HL-60 (cell line): ENCODE results near the gene RRH.

Experiments used
- DNase-seq, 2 experiments: peaks; one replicate each; pipeline ENCODE4 v3.0.0-alpha.2; 2010 to 2020; ENCODE audit warnings: low read depth in 1 of 2, low spot score in 1 of 2
- H3K27ac ChIP-seq: fragments of 250-450 bp; sonication (Bioruptor Pico); replicated peaks from 2 replicates; pipeline ENCODE4 v1.5.1; 2020; ENCODE audit warnings: mild to moderate bottlenecking, moderate library complexity
- H3K27me3 ChIP-seq: fragments of 250-450 bp; sonication (Bioruptor Pico); 2 replicates; pipeline ENCODE4 v1.5.1; 2021; ENCODE audit warnings: mild to moderate bottlenecking, moderate library complexity; ENCODE audit not compliant: insufficient read depth, poor library complexity, severe bottlenecking
- H3K4me3 ChIP-seq: replicated peaks from 2 replicates; pipeline ENCODE4 v1.5.1; 2011; ENCODE audit warnings: mild to moderate bottlenecking, control low read depth, low read length; ENCODE audit not compliant: insufficient read depth
- GABPA ChIP-seq: IDR thresholded peaks from 2 replicates; pipeline ENCODE4 v1.6.1; 2012; ENCODE audit warnings: low read depth
- POLR2AphosphoS5 ChIP-seq: IDR thresholded peaks from 2 replicates; pipeline ENCODE4 v1.6.1; 2012; ENCODE audit warnings: low read depth
- SPI1 ChIP-seq: IDR thresholded peaks from 2 replicates; pipeline ENCODE4 v1.6.1; 2012; ENCODE audit warnings: low read depth, mild to moderate bottlenecking, borderline replicate concordance
- TF ChIP-seq, protein P1 (sequence below): IDR thresholded peaks from one replicate; pipeline ENCODE4 v1.5.1; 2011; ENCODE audit warnings: low read length, control low read depth, inconsistent platforms; ENCODE audit not compliant: insufficient read depth
- TF ChIP-seq, protein P2 (sequence below): IDR thresholded peaks from 2 replicates; pipeline ENCODE4 v1.6.1; 2012; ENCODE audit warnings: low read depth; ENCODE audit not compliant: insufficient replicate concordance

RRH gene

DNA sequence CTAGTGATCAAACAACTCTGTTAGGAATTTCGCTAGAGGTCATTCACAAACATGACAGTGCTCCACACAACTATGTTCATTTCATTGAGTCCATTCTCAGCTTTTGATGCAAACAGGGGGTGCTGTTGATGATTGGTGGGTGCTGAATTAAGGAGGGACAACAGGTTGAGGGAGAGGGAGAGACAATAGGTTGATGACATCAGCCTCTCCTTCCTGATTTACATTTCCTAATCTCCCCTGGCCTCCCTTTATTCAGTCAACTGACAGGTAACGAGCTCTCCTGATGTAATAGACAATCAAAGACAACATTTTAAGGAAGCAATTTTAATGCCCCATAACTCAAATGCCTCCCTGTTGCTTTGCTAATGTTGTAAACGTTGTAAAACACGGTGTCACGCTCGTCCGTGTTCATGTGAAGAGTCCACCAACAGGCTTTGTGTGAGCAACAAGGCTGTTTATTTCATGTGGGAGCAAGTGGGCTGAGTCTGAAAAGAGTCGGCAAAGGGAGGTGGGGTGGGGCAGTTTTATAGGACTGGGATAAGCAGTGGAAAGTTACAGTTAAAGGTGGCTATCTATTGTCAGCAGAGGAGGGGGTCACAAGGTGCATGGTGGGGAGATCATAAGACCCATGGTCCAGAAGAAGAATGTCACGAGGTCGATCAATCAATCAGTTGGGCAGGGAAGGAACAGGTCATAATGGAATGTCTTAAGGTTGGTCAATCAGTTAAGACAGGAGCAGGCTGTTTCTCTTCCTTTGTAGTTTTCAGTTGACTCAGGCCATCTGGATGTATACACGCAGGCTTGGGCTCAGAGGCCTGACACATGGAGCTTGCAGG, 17.0 kb upstream of the RRH start:
- DNase-seq = no peak
- H3K27me3 ChIP-seq = no peaks in the 10 kb centered on the region
- H3K27ac ChIP-seq = no peak overlapping the region
- TF ChIP-seq, protein P1, sequence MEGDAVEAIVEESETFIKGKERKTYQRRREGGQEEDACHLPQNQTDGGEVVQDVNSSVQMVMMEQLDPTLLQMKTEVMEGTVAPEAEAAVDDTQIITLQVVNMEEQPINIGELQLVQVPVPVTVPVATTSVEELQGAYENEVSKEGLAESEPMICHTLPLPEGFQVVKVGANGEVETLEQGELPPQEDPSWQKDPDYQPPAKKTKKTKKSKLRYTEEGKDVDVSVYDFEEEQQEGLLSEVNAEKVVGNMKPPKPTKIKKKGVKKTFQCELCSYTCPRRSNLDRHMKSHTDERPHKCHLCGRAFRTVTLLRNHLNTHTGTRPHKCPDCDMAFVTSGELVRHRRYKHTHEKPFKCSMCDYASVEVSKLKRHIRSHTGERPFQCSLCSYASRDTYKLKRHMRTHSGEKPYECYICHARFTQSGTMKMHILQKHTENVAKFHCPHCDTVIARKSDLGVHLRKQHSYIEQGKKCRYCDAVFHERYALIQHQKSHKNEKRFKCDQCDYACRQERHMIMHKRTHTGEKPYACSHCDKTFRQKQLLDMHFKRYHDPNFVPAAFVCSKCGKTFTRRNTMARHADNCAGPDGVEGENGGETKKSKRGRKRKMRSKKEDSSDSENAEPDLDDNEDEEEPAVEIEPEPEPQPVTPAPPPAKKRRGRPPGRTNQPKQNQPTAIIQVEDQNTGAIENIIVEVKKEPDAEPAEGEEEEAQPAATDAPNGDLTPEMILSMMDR = no peak
- TF ChIP-seq POLR2AphosphoS5 (no peak), GABPA (no peak), SPI1 (no peak)
- TF ChIP-seq, protein P2, sequence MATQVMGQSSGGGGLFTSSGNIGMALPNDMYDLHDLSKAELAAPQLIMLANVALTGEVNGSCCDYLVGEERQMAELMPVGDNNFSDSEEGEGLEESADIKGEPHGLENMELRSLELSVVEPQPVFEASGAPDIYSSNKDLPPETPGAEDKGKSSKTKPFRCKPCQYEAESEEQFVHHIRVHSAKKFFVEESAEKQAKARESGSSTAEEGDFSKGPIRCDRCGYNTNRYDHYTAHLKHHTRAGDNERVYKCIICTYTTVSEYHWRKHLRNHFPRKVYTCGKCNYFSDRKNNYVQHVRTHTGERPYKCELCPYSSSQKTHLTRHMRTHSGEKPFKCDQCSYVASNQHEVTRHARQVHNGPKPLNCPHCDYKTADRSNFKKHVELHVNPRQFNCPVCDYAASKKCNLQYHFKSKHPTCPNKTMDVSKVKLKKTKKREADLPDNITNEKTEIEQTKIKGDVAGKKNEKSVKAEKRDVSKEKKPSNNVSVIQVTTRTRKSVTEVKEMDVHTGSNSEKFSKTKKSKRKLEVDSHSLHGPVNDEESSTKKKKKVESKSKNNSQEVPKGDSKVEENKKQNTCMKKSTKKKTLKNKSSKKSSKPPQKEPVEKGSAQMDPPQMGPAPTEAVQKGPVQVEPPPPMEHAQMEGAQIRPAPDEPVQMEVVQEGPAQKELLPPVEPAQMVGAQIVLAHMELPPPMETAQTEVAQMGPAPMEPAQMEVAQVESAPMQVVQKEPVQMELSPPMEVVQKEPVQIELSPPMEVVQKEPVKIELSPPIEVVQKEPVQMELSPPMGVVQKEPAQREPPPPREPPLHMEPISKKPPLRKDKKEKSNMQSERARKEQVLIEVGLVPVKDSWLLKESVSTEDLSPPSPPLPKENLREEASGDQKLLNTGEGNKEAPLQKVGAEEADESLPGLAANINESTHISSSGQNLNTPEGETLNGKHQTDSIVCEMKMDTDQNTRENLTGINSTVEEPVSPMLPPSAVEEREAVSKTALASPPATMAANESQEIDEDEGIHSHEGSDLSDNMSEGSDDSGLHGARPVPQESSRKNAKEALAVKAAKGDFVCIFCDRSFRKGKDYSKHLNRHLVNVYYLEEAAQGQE = no peak
- no peak overlapping the region for H3K4me3 ChIP-seq

DNA sequence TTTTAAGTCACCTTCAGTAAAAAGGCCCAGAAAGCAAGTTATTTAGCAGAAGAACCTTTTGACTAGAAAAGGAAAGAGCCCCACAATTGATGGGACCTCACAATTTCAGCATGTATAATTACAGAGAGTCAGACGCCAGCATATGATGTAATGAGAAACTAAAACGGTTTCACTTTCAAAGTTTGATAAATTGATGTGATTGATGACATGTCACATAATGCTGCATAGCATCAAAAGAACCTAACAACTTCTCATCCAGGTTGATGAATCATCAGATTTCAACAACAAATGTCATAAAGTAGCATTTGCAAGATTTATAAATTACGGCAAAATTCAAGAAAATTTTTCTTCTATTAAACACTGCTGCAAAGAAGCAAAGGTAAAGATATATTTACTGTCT, 16.1 kb upstream of the RRH start:
- TF ChIP-seq, protein P2 = no peak

DNA sequence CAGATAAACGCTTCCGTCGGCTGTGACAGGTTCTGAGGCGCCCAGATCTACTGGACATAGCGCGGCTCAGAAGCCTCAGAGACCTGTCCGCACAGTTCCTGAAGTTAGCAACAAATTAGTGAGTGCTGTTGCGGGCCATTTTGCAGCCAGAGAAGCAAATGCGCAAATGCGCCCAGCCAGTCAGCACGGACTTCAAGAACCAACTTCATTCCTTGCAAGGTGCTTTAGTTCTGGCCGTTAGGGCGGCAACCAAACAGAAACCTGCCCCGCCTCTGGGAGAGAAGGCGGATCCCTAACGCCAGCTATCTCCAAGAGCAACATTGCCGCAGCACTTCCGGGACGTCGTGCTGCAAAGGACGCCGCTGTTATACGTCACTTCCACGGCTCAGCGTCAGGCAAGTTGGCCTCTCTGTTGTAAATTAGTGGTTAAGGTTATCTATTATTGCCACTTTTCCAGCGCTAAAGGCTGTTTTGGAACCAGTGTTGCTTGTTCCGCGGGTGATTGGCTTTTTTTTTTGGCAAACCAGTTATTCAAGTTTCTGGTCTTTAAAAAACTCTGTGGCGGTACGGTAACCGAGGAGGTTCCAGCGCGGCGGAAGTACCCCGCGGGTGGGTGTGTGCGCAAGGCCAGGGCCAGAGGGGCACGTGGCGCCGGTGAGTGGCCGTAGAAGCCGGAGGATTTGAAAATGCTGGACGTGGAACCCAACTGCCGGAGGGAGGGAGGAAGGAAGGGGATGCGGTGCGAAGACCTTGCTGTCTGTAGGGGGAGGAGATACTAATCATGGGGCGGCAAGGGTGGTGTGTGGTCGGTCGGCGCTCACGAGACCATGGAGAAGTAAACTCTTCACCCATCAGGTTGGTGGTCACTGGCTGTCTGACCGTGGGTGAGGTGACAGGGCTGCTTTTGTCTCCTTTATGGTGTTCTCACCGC, 12.4 kb upstream of the RRH start, which contains the start of gene GAR1:
Gene GAR1 (plus strand): TSS at position 612 of the 931 bp plus-strand sequence. CDS start 403 bp downstream, outside the sequence.
- TF ChIP-seq, protein P2 = no peak
- peak; percentile 80 for TF ChIP-seq GABPA
- peak; percentile 27; the same call in 1 of the 2 replicates for TF ChIP-seq SPI1
- peak; percentile 67 for TF ChIP-seq POLR2AphosphoS5
- TF ChIP-seq, protein P1 = no peak

More for the DNA sequence above, 16.1 kb upstream of the RRH start:
- DNase-seq = no peak
- Histone ChIP-seq H3K4me3 (no peak overlapping the region), H3K27ac (no peak overlapping the region), H3K27me3 (no peaks in the 10 kb centered on the region)

More for the DNA sequence above, 12.4 kb upstream of the RRH start, which contains the start of gene GAR1:
- DNase-seq = peak; percentile 85 to 96
- Histone ChIP-seq H3K27me3 (no peaks in the 10 kb centered on the region), H3K27ac (peak within 1 kb of the TSS; percentile 94), H3K4me3 (peak within 1 kb of the TSS; percentile 98)
